ENCODE measurements around the gene TIGD2.
"Not testable (repeated sequence)": the region's sequence is repeated elsewhere in the genome, so short reads cannot be mapped to it uniquely, and the experiment has no call there.

GRCh38 chr4:89144652-89145051, 33.3 kb downstream of the TIGD2 start:
- not testable (repeated sequence) for TF ChIP-seq EP300, CTCF (IDR thresholded peaks at IDR 0.05)

All from esophagus muscularis mucosa (tissue), 3 donors.